ENCODE results near the gene CGN.

GRCh38 chr1:151491641-151492040 is 19.5 kb upstream of the CGN start:
- TF ChIP-seq CTCF (IDR thresholded peaks at IDR 0.05) (no peak), POLR2A (IDR thresholded peaks at IDR 0.05) (no peak)

All from vagina (tissue), 2 donors.